Pancreas (tissue), 10 donors: Measurements from ENCODE around the gene AFF3. TPM values are rescaled to one million over a fixed set of nuclear protein-coding genes. Genes with fewer than 3 reads are reported as not detected.

Experiments
- ATAC-seq, 4 donors: fragments of 200-7000 bp; cut with Tn5 transposase; one replicate each; pipeline versions ENCODE4 v1.8.0 to v1.9.1; 2020; ENCODE audit warnings: mild to moderate bottlenecking in 4 of 4, moderate library complexity in 4 of 4
- DNase-seq, 6 donors: peaks; one replicate each; pipeline ENCODE4 v3.0.0-alpha.2; 2020
- FAIRE-seq: peaks from 2 replicates; lab custom pipeline; 2012; peaks lifted over from hg19 to GRCh38; lab: Jason Lieb, UNC
- H3K27ac ChIP-seq, 4 donors: fragments of 200-600 bp; sonication (generic); 1 replicate in 3 of 4; 2 replicates in 1 of 4; pipeline versions ENCODE4 v1.5.0 to v1.8.0; 2020
- H3K27me3 ChIP-seq, 4 donors: fragments of 200-600 bp; one replicate each; pipeline ENCODE4 v1.8.0; 2021
- H3K36me3 ChIP-seq, 3 donors: fragments of 200-600 bp; sonication (generic) in 1 of 3; one replicate each; pipeline versions ENCODE4 v1.5.0 to v1.8.0; 2020 to 2021
- H3K4me1 ChIP-seq, 3 donors: fragments of 200-600 bp; one replicate each; pipeline ENCODE4 v1.8.0; 2021
- H3K4me3 ChIP-seq, 4 donors: fragments of 200-600 bp; sonication (generic) in 2 of 4; one replicate each; pipeline versions ENCODE4 v1.5.0 to v1.8.0; 2020 to 2021
- H3K9me3 ChIP-seq, 4 donors: fragments of 200-600 bp; one replicate each; pipeline ENCODE4 v1.8.0; 2021
- WGBS, 2 donors: extraction: QIAGEN DNeasy Blood & Tissue Kit; methylation state at CpG; one replicate each; pipeline ENCODE4 v1.1.7; 2013; 5-methylcytosine and 5-hydroxymethylcytosine counted together
- intact Hi-C, 3 donors: fragments of 100-400 bp; cut with DNase I; formaldehyde crosslinking; loops; one replicate each; pipeline versions ENCODE4 v1.11.1 to v1.14.2; 2022
- polyA plus RNA-seq, 2 donors: library from polyadenylated mRNA; stranded (reverse); fragments of 200-250 nt; gene quantifications; one replicate each; pipeline ENCODE4 v1.2.3, GENCODE V29; 2013
- total RNA-seq, 6 donors: library from RNA; stranded (reverse); fragmentation: NEBNext Ultra II Directional in 4 of 6; extraction: Animal tissue kit (Norgen Biotek cat#: 25700) in 4 of 6; gene quantifications; one replicate each; pipeline versions ENCODE4 v1.2.1 to v1.2.4, GENCODE V29; 2021 to 2023
- TF ChIP-seq, protein P1 (sequence below), 4 donors: fragments of 200-600 bp; sonication (generic) in 3 of 4; IDR thresholded peaks; one replicate each; pipeline versions ENCODE4 v1.5.0 to v1.8.0; 2021; ENCODE audit warnings: antibody characterized with exemption in 4 of 4
- donor health status: healthy with polysubstance abuse.
- donor health status: DM: no; HTN: no; CAD: no; lungs with moderate emphysema.
- donor health status: DM: no; HTN: no; CAD: no.
- donor health status: control.
- donor health status: control.
- donor health status: Bipolar disorder and iron deficiency.
- donor health status: DM: yes; HTN: yes; CAD: no.
- donor health status: DM: no; HTN: no; CAD: no.
- donor health status: DM: no; HTN: no; CAD: no.
- donor health status: DM: yes; HTN: yes; CAD: no.

The AFF3 gene
- total and polyA plus RNA-seq, 8 donors: 0.19 to 1.1 (median 0.54) TPM

DNA sequence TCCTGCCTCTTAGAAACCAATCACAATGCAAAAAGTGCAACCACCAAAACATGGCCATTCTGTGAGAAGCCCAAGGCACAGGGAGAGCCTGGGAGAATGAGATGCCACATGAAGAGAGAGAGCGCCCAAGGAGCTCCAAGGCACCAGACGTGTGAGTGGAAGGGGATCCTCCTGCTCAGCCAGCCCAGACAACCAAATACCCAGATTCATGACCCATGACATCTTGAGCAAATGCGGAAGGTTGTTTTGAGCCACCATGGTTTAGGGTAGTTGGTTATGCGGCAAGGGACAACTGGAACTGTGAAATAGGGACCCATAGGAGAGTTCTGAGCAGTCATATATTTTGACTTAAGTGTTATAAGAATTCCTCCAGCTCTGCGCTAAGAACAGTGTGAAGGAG, 7.0 kb downstream of the AFF3 start:
- WGBS, 2 donors: 88 to 95% methylated on average over 5 of the region's 5 CpGs
- no peaks in the 10 kb centered on the region for H3K27me3 ChIP-seq
- no peaks in the 10 kb centered on the region for H3K36me3 ChIP-seq
- H3K9me3 ChIP-seq: no peaks in the 10 kb centered on the region
- no peaks in the 10 kb centered on the region for H3K4me1 ChIP-seq
- no peak for DNase-seq
- TF ChIP-seq, protein P1, sequence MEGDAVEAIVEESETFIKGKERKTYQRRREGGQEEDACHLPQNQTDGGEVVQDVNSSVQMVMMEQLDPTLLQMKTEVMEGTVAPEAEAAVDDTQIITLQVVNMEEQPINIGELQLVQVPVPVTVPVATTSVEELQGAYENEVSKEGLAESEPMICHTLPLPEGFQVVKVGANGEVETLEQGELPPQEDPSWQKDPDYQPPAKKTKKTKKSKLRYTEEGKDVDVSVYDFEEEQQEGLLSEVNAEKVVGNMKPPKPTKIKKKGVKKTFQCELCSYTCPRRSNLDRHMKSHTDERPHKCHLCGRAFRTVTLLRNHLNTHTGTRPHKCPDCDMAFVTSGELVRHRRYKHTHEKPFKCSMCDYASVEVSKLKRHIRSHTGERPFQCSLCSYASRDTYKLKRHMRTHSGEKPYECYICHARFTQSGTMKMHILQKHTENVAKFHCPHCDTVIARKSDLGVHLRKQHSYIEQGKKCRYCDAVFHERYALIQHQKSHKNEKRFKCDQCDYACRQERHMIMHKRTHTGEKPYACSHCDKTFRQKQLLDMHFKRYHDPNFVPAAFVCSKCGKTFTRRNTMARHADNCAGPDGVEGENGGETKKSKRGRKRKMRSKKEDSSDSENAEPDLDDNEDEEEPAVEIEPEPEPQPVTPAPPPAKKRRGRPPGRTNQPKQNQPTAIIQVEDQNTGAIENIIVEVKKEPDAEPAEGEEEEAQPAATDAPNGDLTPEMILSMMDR (IDR thresholded peaks at IDR 0.05): no peak
- no peak for FAIRE-seq
- no peak for ATAC-seq
- no peak overlapping the region for H3K4me3 ChIP-seq
- no peak overlapping the region for H3K27ac ChIP-seq
- intact Hi-C loops: no loop called here

DNA sequence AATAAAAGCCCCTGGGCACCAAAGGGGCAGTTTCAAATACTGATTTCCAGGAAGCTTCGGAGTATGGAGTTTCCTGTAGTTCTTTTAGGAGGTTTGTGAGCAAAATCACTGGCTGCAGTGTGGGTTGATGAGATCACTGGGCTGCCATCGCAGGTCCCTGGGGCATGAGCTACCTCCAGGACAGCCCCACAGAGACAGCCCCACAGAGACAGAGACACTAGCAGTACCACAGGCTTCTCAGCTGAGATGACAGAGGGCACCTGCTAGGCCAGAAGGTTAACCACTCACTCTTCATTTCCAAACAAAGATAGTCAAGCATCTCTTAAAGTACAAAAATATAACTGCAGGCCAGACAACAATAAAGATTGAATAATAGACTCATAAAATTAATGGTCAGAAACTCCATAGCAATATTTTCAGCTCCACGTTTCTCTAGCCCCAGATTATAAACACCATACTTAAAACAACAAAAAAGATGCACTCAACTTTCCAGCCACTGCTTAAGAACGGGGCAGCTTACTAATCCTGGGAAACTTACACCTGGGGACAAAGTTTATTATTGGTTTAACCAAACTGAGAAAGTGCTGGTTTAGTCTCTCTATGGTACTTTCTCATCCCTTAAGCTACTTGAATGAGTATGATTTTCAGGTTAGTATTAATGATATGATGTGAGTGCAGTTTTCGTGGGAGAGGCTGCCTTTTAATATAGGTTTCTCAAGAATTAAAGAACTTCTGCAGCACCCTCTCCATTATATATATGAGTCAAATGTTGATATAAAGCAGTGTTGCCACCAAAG, 11.6 kb downstream of the AFF3 start:
- TF ChIP-seq, protein P1 (IDR thresholded peaks at IDR 0.05): no peak
- H3K27me3 ChIP-seq: no peaks in the 10 kb centered on the region

DNA sequence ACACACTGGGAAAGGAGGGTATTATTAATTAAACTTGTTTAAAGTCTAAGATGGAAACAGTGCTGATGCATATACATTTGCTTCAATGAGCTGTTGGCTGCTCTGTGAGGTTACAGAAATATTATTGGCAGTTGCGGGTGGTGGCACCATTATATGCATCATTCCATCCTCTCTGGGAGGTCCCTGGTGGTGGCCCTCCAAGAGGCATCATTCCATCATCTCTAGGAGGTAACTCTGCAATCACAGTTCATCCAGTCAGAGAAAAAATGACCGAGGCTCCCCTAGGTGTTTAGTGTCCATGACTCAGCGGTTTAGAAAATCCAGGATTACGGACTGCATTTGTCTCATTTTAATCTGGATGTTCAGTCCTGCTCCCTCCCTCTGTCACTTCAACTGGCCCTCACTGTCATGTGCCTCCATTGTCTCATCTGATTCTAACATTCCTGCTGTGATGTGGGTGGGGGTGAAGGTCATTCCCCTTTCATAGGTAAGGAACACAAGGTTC, 15.4 kb downstream of the AFF3 start:
- H3K9me3 ChIP-seq: no peaks in the 10 kb centered on the region
- ATAC-seq (no peak), FAIRE-seq (no peak), DNase-seq (no peak)
- H3K36me3 ChIP-seq: no peaks in the 10 kb centered on the region
- H3K4me3 ChIP-seq: no peak overlapping the region
- WGBS, 2 donors: 82 to 95% methylated on average over 4 of the region's 4 CpGs
- intact Hi-C loops: no loop called here
- no peaks in the 10 kb centered on the region for H3K4me1 ChIP-seq
- TF ChIP-seq, protein P1 (IDR thresholded peaks at IDR 0.05): no peak
- no peak overlapping the region for H3K27ac ChIP-seq
- H3K27me3 ChIP-seq: peaks cover 0 to 3% (median 0%) of the 10 kb centered on the region in 4 donors

More for the DNA sequence above, 11.6 kb downstream of the AFF3 start:
- intact Hi-C loops: no loop called here
- no peak overlapping the region for H3K4me3 ChIP-seq
- no peaks in the 10 kb centered on the region for H3K9me3 ChIP-seq
- 59 to 72% methylated on average over 5 of the region's 5 CpGs for WGBS, 2 donors
- no peak for FAIRE-seq
- no peak overlapping the region for H3K27ac ChIP-seq
- no peaks in the 10 kb centered on the region for H3K4me1 ChIP-seq
- no peak for DNase-seq
- H3K36me3 ChIP-seq: no peaks in the 10 kb centered on the region
- no peak for ATAC-seq

DNA sequence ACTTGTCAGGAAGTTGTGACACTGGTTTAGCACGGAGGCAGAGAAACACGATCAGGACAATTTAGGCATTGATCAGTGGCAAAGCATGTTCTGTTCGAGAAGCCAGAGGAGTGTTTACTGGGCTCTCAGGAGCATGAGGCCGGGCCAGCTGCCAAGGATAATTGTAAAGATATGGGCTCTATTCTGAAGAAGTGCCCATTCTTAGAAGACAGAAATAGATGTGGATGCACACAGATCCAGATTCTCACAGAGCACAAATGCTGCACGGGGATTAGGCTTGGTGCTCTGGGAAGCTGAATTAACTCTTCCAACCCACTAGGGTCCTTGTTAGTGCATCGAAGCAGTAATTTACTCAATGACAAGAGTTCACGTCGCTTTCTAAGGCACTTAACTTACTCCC, 16.2 kb downstream of the AFF3 start:
- Histone ChIP-seq H3K4me3 (no peak overlapping the region), H3K27me3 (peaks cover 0 to 3% (median 0%) of the 10 kb centered on the region in 4 donors), H3K9me3 (no peaks in the 10 kb centered on the region), H3K4me1 (no peaks in the 10 kb centered on the region), H3K36me3 (no peaks in the 10 kb centered on the region), H3K27ac (no peak overlapping the region)
- TF ChIP-seq, protein P1 (IDR thresholded peaks at IDR 0.05): no peak
- ATAC-seq (no peak), DNase-seq (no peak), FAIRE-seq (no peak)
- intact Hi-C loops: no loop called here
- 40 to 46% methylated on average over 8 of the region's 8 CpGs for WGBS, 2 donors

DNA sequence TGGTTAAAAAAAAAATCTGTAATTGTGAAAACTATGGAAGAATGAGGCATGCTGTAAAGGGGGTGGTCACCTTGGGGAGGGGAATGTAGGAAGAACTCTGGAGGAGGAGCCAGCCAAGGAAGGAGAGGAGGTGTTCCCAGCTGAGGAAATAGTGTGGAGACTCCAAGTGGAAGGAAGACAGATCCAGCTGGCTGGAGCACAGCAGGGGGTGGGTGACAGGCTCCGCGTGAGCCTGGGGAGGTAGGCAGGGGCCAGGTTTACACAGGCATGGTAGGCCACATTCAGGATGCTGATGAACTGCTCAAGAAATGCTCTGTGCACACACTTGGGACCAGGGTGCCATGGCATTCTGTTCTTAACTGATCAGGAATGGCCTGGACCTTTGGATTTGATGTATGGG, 16.8 kb downstream of the AFF3 start:
- intact Hi-C loops: no loop called here
- H3K4me3 ChIP-seq: no peak overlapping the region
- no peaks in the 10 kb centered on the region for H3K36me3 ChIP-seq
- FAIRE-seq (no peak), DNase-seq (no peak), ATAC-seq (no peak)
- no peak overlapping the region for H3K27ac ChIP-seq
- H3K4me1 ChIP-seq: no peaks in the 10 kb centered on the region
- 68 to 83% methylated on average over 2 of the region's 2 CpGs for WGBS, 2 donors
- TF ChIP-seq, protein P1 (IDR thresholded peaks at IDR 0.05): no peak
- H3K9me3 ChIP-seq: no peaks in the 10 kb centered on the region
- peaks cover 0 to 3% (median 0%) of the 10 kb centered on the region in 4 donors for H3K27me3 ChIP-seq
